HG03442 (cell line): Measurements from ENCODE around the gene CABCOCO1.

ENCODE experiments used
- ATAC-seq: cut with Tn5 transposase; IDR thresholded peaks from one replicate; pipeline ENCODE4 v1.9.1; 2021; ENCODE audit warnings: mild to moderate bottlenecking, moderate library complexity; ENCODE audit not compliant: unreplicated experiment

Gene CABCOCO1

DNA sequence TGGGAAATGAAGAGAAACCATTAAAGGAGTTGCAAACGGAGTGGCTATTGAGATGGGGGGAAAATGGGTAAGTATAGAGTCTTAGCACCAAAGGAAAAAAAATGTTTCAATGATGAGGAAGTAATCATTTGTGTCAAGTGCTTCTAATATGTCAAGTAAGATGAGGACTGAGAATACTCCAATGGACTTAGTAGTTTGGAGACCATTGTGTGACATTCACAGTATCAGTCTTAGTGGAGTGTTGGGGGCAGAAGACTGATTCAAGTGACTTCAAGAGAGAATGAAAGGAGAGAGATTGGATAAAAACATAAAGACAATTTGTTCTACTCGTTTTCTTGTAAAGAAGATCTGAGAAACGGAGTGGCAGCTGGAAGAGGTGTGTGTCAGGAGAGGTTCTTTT is 150.2 kb downstream of the CABCOCO1 start:
- no peak for ATAC-seq

DNA sequence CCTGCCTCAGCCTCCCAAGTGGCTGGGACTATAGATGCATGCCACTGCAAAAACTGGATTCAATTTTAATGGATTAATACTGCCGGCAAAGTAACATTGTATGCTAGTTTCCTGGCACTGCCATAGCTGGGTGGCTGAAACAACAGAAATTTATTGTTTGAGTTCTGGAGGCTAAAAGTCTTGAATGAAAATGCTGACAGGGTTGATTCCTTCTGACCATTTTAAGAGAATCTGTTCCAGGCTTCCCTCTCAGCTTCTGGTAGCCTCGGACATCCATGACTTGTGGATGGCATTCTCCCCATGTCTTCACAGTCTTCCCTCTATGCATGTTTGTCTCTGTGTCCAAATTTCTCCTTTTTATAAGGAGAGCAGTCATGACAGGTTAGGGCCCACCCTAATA is 151.4 kb downstream of the CABCOCO1 start:
- ATAC-seq: no peak

DNA sequence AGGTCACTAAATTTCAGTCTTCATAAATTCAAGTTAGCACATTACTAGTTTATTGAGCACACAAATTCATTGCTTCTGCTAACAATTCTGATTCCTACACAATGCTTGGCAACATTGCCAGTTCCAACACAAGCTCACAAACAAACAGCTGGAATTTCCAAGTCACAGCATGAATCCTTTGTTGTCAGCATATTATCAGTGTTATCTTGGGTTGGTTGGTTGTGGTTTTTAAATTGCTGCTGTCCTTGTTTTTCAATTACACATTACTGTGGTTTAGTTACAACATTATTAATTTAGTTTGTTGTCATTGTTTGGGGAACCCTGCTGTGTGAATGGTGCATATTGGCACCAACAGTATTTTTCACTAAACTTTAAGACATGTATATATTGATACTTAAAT is 152.8 kb downstream of the CABCOCO1 start:
- ATAC-seq: no peak
